ENCODE results near the gene SHH. TPM values are rescaled to one million over a fixed set of nuclear protein-coding genes. Genes with fewer than 3 reads are reported as not detected.

The SHH gene
- total and polyA plus RNA-seq, 2 of the 4 experiments (the other 2 are of a cell fraction): under 0.01 to 0.03 TPM

DNA sequence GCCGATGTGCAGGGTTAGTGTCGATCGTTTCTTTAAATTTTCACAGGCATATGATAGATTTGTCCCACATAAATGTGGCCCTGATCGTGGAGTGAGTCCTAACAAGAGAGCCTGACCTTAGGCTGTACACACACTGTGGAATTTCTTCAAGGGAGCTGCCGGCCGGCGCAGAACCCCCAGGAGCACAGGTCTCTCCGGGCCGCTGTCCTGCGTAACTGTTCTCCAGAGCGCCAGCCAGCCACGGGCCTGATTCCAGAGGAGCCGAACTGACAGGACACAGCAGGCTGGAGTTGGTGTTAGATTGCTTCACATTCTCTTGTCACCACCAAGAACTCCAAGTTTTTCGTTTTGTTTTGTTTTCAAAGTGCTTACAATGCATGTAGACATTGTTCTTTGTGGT, 37.3 kb downstream of the SHH start:
- TF ChIP-seq CHD1 (IDR thresholded peaks at IDR 0.05; ENCODE audit: low read depth, low read length) (no peak), CEBPB (IDR thresholded peaks at IDR 0.05; ENCODE audit: low read depth, low read length) (no peak), FOS (IDR thresholded peaks at IDR 0.05; ENCODE audit: low read depth, low read length) (no peak), MAZ (IDR thresholded peaks at IDR 0.05; ENCODE audit: borderline replicate concordance, low read depth, low read length) (no peak), RFX5 (IDR thresholded peaks at IDR 0.05; ENCODE audit: low read depth, low read length) (no peak), SMC3 (IDR thresholded peaks at IDR 0.05; ENCODE audit: low read depth, low read length) (no peak), RCOR1 (IDR thresholded peaks at IDR 0.05; ENCODE audit: insufficient replicate concordance, low read length) (no peak), NFE2L2 (IDR thresholded peaks at IDR 0.05; ENCODE audit: low read depth, low read length) (no peak), MAFK (IDR thresholded peaks at IDR 0.05; ENCODE audit: low read depth, low read length) (no peak), MXI1 (IDR thresholded peaks at IDR 0.05; ENCODE audit: borderline replicate concordance, low read depth, low read length) (no peak), BHLHE40 (IDR thresholded peaks at IDR 0.05; ENCODE audit: low read depth, low read length) (no peak), RAD21 (IDR thresholded peaks at IDR 0.05; ENCODE audit: low read length) (no peak), POLR2A (IDR thresholded peaks at IDR 0.05; ENCODE audit: low read depth, low read length) (no peak)
- TF ChIP-seq, protein P1, sequence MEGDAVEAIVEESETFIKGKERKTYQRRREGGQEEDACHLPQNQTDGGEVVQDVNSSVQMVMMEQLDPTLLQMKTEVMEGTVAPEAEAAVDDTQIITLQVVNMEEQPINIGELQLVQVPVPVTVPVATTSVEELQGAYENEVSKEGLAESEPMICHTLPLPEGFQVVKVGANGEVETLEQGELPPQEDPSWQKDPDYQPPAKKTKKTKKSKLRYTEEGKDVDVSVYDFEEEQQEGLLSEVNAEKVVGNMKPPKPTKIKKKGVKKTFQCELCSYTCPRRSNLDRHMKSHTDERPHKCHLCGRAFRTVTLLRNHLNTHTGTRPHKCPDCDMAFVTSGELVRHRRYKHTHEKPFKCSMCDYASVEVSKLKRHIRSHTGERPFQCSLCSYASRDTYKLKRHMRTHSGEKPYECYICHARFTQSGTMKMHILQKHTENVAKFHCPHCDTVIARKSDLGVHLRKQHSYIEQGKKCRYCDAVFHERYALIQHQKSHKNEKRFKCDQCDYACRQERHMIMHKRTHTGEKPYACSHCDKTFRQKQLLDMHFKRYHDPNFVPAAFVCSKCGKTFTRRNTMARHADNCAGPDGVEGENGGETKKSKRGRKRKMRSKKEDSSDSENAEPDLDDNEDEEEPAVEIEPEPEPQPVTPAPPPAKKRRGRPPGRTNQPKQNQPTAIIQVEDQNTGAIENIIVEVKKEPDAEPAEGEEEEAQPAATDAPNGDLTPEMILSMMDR (conservative IDR thresholded peaks at IDR 0.05; ENCODE audit: low read depth, low read length): no peak
- TF ChIP-seq, protein P2, sequence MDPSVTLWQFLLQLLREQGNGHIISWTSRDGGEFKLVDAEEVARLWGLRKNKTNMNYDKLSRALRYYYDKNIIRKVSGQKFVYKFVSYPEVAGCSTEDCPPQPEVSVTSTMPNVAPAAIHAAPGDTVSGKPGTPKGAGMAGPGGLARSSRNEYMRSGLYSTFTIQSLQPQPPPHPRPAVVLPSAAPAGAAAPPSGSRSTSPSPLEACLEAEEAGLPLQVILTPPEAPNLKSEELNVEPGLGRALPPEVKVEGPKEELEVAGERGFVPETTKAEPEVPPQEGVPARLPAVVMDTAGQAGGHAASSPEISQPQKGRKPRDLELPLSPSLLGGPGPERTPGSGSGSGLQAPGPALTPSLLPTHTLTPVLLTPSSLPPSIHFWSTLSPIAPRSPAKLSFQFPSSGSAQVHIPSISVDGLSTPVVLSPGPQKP (IDR thresholded peaks at IDR 0.05; ENCODE audit: borderline replicate concordance, low read depth, low read length): no peak
- TF ChIP-seq, protein P3, sequence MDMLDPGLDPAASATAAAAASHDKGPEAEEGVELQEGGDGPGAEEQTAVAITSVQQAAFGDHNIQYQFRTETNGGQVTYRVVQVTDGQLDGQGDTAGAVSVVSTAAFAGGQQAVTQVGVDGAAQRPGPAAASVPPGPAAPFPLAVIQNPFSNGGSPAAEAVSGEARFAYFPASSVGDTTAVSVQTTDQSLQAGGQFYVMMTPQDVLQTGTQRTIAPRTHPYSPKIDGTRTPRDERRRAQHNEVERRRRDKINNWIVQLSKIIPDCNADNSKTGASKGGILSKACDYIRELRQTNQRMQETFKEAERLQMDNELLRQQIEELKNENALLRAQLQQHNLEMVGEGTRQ (IDR thresholded peaks at IDR 0.05; ENCODE audit: low read depth, low read length): no peak
- H3K18ac ChIP-seq (ENCODE audit: low read depth, low read length): no peak overlapping the region
- H3K56ac ChIP-seq (ENCODE audit: extremely low read depth, insufficient read depth, low read length): no peak overlapping the region
- no CpG with 5 or more reads among the region's 14 CpGs for WGBS, 2 experiments (ENCODE audit: extremely low coverage in 2 of 2, insufficient read length in 1 of 2)
- H3K9ac ChIP-seq (ENCODE audit: low read depth, low read length): no peak overlapping the region
- H3K4me2 ChIP-seq (ENCODE audit: low read depth, low read length): no peak overlapping the region
- DNase-seq (no peak), ATAC-seq (ENCODE audit: low read depth) (no peak)
- H3K4me3 ChIP-seq (ENCODE audit: insufficient read depth, low read depth, low read length): no peak overlapping the region
- H4K8ac ChIP-seq (ENCODE audit: low read depth in 2 of 2, low read length in 2 of 2): no peak overlapping the region
- no peak overlapping the region for H2BK5ac ChIP-seq (ENCODE audit: low read depth, low read length, poor library complexity, severe bottlenecking)
- no peak overlapping the region for H2BK15ac ChIP-seq (ENCODE audit: low read depth, low read length)
- intact Hi-C loops (cut with micrococcal nuclease) (no loop called here), dilution Hi-C loops (cut with HindIII; ENCODE audit: low sequenced_read_pairs, unreplicated experiment) (no loop called here), in situ Hi-C loops (cut with MboI; ENCODE audit: low sequenced_read_pairs) (loop anchor here (25.0 kb wide), 1 partner anchor 388 kb away; no protein-coding TSS in a partner anchor)
- H3K27me3 ChIP-seq (ENCODE audit: control insufficient read depth, insufficient read depth, low read length): no peaks in the 10 kb centered on the region
- ChIA-PET POLR2A (ENCODE audit: unreplicated experiment) (no interaction called here), CTCF (no interaction called here)
- no peak overlapping the region for H2AK5ac ChIP-seq (ENCODE audit: low read depth, low read length)
- H3K14ac ChIP-seq (replicated peaks; ENCODE audit: low read depth, low read length): no peak overlapping the region
- H3K23ac ChIP-seq (ENCODE audit: low read depth, low read length): no peak overlapping the region
- no peak overlapping the region for H2BK120ac ChIP-seq (ENCODE audit: low read depth, low read length)
- no peak overlapping the region for H2AFZ ChIP-seq (replicated peaks; ENCODE audit: low read length, poor library complexity)
- no peak overlapping the region for H3K4ac ChIP-seq (ENCODE audit: low read depth, low read length)
- no peak overlapping the region for H3K27ac ChIP-seq (ENCODE audit: insufficient read depth, low read length)
- peaks cover 43% of the 10 kb centered on the region for H3K36me3 ChIP-seq (ENCODE audit: control insufficient read depth, insufficient read depth, low read length)
- peaks cover 10% of the 10 kb centered on the region for H3K9me1 ChIP-seq (ENCODE audit: insufficient read depth, low read length)
- H4K20me1 ChIP-seq (ENCODE audit: insufficient read depth, low read length): no peaks in the 10 kb centered on the region
- H4K5ac ChIP-seq (ENCODE audit: low read depth, low read length): no peak overlapping the region
- H3K4me1 ChIP-seq (ENCODE audit: control insufficient read depth, insufficient read depth, low read length): no peaks in the 10 kb centered on the region
- H2BK20ac ChIP-seq (ENCODE audit: low read depth, low read length): no peak overlapping the region
- BruUV-seq (replicated peaks): no TSS peak
- no peak overlapping the region for H4K91ac ChIP-seq (ENCODE audit: insufficient read depth, low read depth, low read length)
- H3K79me1 ChIP-seq (ENCODE audit: low read depth in 1 of 2, low read length in 2 of 2): peaks cover 12 to 13% of the 10 kb centered on the region in 2 experiments; a peak in 3 of 4 replicates
- H3K9me3 ChIP-seq (ENCODE audit: control insufficient read depth, insufficient read depth, low read length): no peaks in the 10 kb centered on the region
- H2AK9ac ChIP-seq (replicated peaks; ENCODE audit: low read depth, low read length, poor library complexity): no peak overlapping the region
